Right ventricle myocardium superior (tissue), 1 donor: Measurements from ENCODE around the gene RAB7A. TPM values are rescaled to one million over a fixed set of nuclear protein-coding genes. Genes with fewer than 3 reads are reported as not detected.

Source experiments
- ATAC-seq: fragments of 200-7000 bp; cut with Tn5 transposase; one replicate; pipeline ENCODE4 v1.9.1; 2020; ENCODE audit warnings: mild to moderate bottlenecking; ENCODE audit not compliant: poor library complexity
- DNase-seq: peaks from one replicate; pipeline ENCODE4 v3.0.0-alpha.2; 2020
- intact Hi-C: fragments of 100-400 bp; cut with DNase I; formaldehyde crosslinking; loops from one replicate; pipeline ENCODE4 v1.11.2; 2022
- total RNA-seq: library from RNA; stranded (reverse); fragmentation: NEBNext Ultra II Directional; extraction: Animal tissue kit (Norgen Biotek cat#: 25700); gene quantifications from one replicate; pipeline ENCODE4 v1.2.1, GENCODE V29; 2021
- donor health status: DM: no; HTN: yes; CAD: no; lungs with severe emphysema.

Gene RAB7A
- total RNA-seq, 1 donor from 2014 or later: 240 TPM

DNA sequence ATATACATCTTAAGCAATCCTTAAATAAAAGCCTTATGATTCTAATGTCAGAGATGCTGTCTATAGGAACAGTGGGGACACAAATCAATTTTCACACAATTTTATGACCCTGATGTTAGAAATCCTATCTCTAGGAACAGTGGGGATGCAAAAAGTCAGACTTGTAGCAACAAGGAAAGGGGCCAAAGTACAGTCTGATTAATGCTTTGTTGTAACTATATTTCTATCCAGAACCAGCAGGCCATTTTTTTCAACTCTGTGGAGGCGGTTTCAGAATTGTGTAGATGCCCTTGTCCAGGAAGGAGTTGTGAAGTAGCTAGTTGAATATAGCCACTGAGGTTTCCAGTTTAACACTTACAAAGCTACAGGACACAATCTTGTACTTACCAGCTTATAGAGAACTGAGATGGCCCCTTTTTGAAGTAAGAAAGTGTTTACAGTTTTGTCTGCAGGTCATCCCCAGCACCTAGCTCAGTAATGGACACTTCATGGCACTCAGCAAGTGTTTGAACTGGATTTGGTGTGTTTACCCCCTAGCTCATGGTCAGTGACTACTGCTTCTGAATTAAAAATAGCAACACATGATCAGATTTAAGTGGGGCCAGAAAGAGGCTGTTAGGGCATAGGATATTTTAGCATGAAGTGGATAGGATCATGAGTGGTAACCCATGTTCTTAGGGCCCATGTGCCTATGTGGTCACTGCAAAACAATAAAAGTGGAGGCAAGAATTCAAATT, 54.3 kb downstream of the RAB7A start:
- intact Hi-C loops: loop anchor here (10.0 kb wide), 1 partner anchor 65 kb away; no protein-coding TSS in a partner anchor
- DNase-seq: no peak

DNA sequence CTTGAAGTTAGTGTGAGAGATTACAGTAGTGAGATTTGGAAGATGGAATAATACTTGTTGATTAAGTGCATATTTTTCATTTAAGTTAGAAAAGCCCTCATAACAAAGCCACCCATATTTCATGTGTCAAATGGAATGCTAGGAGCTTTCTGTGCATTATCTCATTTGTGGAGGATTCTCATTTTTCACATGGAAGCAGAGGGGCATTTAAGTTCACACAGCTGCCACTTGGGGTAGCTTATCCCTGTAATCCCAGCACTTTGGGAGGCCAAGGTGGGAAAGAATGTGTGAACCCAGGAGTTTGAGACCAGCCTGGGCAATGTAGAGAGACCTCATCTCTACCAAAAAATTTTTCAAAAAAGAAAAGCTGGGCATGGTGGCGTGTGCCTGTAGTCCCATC, 55.2 kb downstream of the RAB7A start:
- intact Hi-C loops: loop anchor here (10.0 kb wide), 1 partner anchor 64 kb away; no protein-coding TSS in a partner anchor
- DNase-seq: no peak

More for the DNA sequence above, 54.3 kb downstream of the RAB7A start:
- peak; percentile 12 for ATAC-seq

DNA sequence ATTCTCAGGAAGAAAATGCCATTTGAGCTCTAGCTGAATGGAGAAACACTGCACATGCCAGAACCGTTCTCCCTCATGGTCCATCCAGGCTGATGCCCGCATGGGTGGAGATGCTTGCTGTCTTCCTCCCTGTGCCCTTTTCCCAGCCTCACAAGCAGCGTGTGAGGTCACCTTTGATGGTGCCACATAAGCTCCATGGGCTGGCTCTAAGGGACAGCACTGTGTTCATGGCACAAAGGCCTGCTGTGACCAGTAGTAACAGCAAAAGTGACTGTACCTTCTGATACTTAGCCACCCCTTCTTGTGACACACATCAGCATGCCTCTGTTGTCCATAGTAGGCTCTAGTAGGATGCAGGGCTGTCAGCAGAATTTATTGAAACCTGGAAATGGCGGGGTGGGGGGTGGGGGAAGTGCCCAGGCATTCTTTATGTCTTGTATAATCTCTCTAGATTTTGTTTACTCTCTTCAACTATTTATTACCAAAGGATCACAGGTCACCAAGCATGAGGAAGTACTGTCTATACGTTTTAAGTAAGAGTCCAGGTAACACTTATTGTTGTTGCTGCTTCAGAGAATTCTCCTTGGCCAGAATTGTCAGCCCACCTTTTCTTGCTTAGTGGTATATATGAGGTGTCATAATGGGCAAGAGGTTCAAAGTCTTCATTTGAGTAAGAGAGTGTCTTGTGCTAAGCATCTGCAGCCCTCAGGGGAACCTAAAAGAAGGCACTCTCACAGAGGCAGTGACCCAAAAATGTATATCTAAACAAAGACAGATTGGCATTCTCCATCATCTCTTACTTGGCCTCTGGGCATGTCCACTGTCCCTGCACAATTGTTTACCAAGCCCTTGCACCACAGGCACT, 56.5 kb downstream of the RAB7A start:
- intact Hi-C loops: loop anchor here (10.0 kb wide), 1 partner anchor 62 kb away; no protein-coding TSS in a partner anchor
- no peak for ATAC-seq
- no peak for DNase-seq

More for the DNA sequence above, 55.2 kb downstream of the RAB7A start:
- ATAC-seq: no peak

DNA sequence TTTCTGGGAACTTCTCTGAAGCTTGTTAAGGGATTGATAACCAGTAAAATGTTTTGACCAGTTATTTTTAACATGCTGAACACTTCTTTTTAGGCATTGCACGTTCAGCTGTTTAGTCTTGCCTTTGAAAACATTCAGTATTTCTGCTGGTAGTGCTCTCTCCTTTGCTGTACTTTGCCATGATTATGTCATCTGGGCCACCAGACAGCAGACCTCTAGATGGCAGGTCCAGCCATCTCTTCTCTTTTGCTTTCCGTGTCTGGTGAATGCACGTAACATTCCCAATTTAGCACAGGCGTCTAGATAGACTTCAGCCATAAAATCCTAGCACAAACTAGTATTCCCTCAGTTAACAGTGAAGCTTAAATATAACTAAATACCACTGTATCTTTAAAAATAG, 57.8 kb downstream of the RAB7A start:
- intact Hi-C loops: loop anchor here (10.0 kb wide), 1 partner anchor 61 kb away; no protein-coding TSS in a partner anchor
- DNase-seq: no peak

DNA sequence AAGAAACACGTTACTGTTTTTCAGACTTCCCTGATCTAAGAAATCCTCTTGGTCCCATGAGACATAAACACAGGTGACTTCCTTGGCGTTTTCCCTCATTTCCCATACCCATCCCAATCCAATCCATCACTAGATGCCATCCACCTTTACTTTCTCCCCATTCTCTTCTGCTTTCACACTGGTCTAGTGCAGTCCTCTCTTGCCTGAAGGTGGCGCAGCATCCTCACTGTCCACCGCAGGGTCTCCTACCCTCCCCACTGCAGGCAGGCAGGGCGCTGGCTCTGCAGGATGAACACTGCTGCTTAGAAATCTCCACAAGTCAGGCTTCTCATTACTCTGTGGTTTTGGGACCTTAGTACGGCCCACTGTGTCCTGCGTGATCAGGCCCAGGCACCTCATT, 58.2 kb downstream of the RAB7A start:
- intact Hi-C loops: loop anchor here (10.0 kb wide), 1 partner anchor 61 kb away; no protein-coding TSS in a partner anchor
- DNase-seq (peak; percentile 66), ATAC-seq (peak; percentile 83)

More for the DNA sequence above, 57.8 kb downstream of the RAB7A start:
- ATAC-seq: peak; percentile 73

DNA sequence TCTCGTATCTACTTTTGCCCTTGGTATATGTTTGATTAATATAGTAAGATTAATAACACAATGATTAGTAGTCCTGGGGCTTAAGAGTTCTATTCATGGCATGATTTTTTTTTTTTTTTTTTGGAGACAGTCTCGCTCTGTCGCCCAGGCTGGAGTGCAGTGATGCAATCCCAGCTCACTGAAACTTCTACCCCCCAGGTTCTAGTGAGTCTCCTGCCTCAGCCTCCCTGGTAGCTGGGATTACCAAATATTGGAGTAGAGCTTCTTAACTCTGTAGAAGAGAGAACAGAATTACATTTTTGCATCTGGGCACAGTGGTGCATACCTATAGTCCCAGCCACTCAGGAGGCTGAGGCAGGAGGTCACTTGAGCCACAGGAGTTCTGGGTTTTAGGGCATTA, 58.9 kb downstream of the RAB7A start:
- ATAC-seq: peak; percentile 23
- intact Hi-C loops: loop anchor here (5.0 to 10.0 kb wide), 2 partner anchors 60 to 103 kb away; no protein-coding TSS in a partner anchor
- DNase-seq: no peak

DNA sequence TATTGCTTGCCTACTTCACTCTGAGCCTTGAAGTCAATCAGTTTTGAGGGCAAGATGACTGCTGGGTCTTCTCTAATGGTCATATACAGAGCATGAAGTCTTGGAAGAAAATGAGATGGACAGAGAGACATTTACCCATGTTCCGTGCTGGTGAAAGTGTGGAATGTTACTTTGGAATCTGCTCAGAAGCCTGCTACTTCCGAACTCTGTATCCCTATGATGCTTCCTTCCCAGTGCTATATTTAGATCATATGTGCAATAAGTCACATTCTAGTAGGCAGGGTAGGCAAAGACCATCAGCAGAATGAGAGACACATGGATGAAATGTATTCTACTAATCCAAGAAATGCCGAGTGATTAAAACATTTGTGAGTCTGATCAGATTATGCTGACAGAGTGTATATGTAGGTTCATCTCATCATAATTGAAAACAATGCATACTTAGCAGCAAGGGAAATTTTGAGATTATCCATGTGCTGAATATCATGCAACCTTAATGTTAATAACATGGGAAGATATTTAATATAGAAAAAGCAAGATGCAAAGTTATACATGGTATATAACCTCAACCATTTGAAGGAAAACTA, 60.5 kb downstream of the RAB7A start:
- ATAC-seq (peak; percentile 44), DNase-seq (no peak)
- intact Hi-C loops: loop anchor here (5.0 to 10.0 kb wide), 2 partner anchors 58 to 104 kb away; no protein-coding TSS in a partner anchor

DNA sequence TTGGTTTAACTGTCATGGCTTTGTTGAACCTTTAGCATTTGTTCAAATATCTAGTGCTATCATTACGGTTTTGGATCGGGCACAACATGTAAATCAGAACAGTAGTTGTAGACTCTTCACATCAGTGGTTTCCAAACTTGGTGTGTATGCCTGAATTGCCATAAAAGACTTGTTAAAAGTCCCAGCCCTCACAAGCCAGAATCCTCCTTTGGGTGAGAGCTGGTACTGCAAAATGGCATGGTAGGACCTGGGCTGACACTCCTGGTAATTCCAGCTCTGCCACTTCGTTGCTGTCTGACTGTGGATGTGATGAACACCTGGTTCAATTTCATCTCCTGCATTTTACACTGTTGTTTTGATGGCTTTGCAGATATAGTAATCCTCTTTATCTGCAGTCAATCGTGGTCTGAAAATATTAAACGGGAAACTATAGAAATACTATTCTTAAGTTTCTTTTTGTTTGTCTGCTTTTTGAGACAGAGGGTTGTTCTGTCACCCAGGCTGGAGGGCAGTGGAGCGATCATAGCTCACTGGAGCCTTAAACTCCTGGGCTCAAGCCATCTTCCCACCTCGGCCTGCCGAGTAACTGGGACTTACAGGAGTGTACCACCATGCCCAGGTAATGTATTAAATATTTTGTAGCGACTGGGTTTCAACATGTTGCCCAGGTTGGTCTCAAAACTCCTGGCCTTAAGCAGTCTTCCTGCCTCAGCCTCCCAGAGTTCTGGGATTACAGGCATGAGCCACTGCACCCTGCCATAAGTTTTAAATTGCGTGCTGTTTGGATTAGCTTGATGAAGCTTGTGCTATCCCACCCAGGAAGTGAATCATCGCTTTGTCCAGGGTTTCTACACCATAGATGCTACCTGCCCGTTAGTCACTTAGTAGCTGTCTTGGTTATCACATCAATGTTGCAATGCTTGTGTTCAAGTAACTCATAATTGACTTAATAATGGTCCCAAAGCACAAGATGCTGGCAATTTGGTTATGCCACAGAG, 61.6 kb downstream of the RAB7A start:
- intact Hi-C loops: loop anchor here (5.0 to 10.0 kb wide), 2 partner anchors 57 to 105 kb away; no protein-coding TSS in a partner anchor
- DNase-seq (no peak), ATAC-seq (no peak)

DNA sequence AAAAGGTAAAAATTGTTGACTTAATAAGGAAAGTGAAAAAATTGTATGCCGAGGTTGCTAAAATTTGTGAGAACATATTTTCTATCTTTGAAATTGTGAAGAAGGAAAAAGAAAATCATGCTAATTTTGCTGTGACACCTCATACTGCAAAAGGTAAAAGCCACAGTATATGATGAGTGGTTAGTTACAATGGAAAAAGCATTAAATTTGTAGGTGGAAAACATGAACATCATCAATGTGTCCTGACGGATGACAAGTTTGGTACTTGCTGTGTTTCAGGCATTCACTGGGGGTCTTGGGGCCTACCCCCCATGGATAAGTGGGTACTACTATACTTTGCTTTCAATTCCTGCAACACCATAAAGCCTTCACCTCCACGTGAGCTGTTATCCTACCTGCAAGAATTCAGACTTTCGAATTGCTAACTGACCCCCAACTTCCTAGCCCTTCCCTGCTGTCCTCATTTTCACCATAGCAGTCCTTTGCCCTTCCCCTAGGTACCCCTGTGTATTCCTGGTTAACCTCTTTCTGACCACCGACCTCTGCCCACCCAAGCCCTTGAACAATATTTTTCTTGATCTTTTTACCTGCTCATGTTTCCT, 62.4 kb downstream of the RAB7A start:
- ATAC-seq: no peak
- intact Hi-C loops: loop anchor here (5.0 to 10.0 kb wide), 2 partner anchors 56 to 106 kb away; no protein-coding TSS in a partner anchor

DNA sequence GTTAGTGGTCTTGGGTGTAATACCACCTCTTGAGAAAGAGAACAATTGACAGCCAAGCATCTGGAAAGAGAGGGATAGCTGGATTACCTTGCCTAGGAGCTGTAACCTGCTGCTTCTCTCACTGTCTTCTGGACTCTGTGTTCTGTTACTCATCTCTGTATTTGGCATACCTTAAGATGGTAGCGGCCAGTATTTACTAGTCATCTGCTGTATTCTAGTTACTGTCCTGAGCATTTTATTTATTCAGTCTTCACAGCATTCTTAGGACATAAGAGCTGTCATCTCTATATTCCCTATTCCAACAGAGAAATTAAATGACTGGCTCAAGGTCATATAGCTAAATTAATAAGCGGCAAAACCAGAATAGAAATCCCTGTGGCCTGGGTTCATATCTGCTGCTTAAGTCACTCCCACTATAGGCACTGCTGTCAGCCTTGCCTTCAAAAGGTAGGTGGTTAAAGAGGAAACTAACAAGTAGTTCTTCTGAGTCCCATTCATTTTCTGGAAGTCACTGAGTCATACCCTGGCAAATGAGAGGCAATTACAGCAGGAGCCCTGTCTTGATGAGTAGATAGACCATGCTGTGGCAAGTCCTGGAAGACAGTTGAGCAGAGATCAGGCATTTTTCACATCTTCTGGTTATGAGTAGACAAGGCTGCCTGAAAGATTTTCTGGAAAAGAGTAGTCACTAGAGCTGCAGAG, 68.2 kb downstream of the RAB7A start:
- ATAC-seq: peak; percentile 13
- intact Hi-C loops: loop anchor here (10.0 kb wide), 1 partner anchor 69 kb away; the partner anchor contains the start of gene RAB7A
- DNase-seq: no peak

More for the DNA sequence above, 62.4 kb downstream of the RAB7A start:
- DNase-seq: no peak

DNA sequence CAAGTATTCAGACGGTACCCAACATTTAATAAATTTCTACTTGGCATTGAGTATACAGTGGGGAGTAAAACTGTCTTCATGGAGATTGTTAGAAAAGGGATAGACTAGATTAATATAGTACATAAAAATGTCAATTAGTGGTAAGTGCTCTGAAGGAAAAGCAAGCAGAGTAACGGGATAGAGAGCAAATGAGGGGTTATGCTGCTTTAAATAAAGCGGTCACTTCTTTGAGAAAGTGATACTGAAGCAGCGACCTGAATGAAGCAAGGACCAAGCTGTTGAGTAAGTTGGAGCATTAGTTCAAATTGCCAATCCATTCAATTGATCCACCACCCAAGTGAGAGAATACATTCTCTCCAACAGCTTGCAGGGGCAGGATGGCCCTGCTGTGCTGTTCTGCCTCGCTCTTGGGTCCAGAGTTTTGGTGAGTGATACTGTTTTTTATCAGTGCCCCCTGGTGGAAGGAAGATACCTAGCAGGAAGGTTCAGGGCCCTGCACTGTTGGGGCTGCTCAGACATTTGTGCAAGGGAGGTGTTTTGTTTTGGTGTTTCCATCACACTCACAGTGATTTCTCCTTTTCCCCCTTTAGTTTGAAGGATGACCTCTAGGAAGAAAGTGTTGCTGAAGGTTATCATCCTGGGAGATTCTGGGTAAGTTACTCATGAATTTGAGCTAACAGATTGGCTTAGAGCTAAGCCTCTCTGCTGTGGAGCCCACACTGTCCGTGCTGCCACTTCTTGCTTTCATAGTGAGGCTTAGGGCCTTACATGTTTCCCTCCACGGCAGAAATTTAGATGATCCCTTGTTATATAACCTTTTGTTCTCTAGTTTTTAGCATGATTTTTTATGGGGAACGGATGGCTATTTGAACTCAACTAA, 69.0 kb downstream of the RAB7A start:
- intact Hi-C loops: loop anchor here (10.0 kb wide), 1 partner anchor 70 kb away; the partner anchor contains the start of gene RAB7A
- DNase-seq: no peak
- ATAC-seq: peak; percentile 89

DNA sequence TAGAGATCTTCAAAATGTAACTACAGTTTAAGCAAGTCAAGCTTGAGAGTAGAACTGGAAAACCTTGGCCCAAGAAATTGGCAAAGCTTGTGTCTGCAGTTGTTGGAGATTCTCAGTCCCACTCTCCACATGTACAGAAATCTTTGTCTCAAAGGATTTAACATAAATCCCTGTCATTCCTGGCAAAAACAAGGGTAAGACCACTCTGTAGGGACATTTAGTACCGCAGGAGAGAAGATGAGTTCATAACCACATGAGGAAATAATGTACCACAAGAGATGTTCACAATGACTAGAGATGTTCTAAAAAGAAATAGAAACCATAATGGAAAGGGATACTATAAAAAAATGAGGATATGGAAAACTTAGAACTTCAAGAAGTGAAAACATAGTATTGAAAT, 73.7 kb downstream of the RAB7A start:
- intact Hi-C loops: loop anchor here (10.0 kb wide), 1 partner anchor 75 kb away; the partner anchor contains the start of gene RAB7A
- ATAC-seq: no peak
- no peak for DNase-seq

DNA sequence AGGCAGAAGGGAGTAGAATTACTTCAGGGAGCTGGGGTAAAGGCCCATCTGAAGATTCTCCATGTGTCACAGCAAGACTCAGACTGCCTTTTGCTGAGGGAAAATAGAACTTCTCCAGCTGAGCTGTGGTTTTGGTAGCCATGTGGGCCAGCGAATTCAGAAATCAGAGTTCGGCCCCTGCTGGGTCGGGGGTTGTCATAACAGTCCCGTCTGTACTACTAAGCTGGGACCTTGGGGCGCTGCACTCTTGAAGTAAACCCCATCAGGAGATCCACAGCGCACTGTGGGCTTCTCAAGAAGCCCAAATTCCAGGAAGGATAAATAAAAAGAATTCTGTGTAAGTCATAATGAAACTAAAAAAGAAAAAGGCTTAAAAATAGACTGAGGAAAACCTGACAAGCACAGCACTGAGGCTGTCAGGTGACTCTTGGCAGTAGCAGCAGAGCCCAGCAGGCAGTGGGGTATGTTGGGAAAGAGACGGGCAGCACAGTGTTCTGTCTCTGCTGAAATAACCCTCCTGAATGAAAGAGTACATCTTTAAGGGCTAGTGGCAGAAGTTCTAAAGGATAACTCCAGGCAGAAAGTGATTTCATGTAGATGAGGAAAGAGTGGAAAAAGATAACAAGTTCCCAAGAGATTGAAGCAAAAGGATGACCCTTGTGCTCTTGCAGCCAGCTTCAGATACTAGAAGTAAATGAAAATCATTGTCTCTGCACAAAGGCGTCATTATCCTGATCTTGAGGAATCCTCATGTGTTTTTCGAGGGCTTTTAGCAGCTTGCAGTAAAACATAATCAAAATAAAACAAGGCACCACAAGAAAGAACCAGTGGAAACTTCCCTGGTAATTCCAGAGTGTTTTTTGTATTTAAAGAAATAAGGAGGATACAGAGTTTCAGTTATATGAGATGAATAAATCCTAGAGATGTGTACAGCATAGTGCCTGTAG, 74.5 kb downstream of the RAB7A start:
- intact Hi-C loops: no loop called here
- ATAC-seq (peak; percentile 89), DNase-seq (no peak)

DNA sequence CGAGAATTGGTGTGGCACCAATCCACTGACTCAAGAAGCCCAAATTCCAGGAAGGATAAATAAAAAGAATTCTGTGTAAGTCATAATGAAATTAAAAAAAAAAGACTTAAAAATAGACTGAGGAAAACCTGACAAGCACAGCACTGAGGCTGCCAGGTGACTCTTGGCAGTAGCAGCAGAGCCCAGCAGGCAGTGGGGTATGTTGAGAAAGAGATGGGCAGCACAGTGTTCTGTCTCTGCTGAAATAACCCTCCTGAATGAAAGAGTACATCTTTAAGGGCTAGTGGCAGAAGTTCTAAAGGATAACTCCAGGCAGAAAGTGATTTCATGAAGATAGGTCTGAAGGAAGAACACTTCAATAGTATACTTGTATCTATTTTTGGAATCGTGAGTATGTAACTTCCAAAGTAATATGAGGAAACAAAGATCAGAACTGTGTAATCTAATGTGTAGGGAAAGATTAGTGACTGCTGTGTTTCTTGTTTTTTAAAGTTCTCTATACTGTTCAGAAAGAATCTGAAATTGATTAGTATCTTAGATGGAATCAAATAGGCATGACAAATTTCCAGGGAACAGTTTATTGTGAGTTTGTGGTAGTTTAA, 75.9 kb downstream of the RAB7A start:
- ATAC-seq (peak; percentile 78), DNase-seq (peak; percentile 67)
- intact Hi-C loops: no loop called here
